ENCODE results near the gene SERPIND1.

DNA sequence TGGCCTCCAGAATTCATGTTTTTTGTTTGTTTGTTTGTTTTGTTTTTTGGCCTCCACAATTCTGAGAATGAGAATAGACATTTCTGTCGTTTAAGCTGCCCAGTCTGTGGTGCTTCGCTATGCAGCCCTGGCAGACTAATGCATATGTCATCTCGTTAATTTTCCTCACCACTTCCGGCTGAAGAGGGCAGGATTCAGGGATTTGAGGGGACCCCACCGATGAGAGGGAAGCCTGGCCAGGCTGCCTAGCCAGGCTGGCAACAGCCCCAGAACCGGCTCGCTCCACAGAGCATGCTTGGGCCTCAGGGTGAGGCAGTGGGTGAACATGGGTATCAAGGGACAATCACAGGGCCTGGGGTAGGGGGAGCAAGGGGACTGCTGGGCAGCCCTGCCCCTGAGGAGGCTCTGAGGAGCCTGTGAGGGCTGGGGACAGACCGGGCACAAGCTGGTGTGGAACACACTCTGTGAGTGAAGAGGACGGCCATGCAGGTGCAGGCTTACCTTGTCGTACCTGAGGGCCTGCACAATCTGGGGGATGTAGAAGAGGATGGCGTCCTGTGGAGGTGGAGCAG is 47.8 kb upstream of the SERPIND1 start:
- TF ChIP-seq POLR2AphosphoS5 (IDR thresholded peaks at IDR 0.05) (no peak), CTCF (IDR thresholded peaks at IDR 0.05; ENCODE audit: poor library complexity, severe bottlenecking) (no peak), EZH2 (IDR thresholded peaks at IDR 0.05; ENCODE audit: borderline replicate concordance, insufficient read depth, low read length, poor library complexity, severe bottlenecking) (no peak)
